Panc1 (cell line): ENCODE measurements around the gene CIC. TPM values are rescaled to one million over a fixed set of nuclear protein-coding genes. Genes with fewer than 3 reads are reported as not detected.

Source experiments
- total RNA-seq: library from RNA; stranded (reverse); gene quantifications from one replicate; pipeline ENCODE4 v1.2.1, GENCODE V29; 2021; ENCODE audit not compliant: unreplicated experiment

Gene CIC
- total RNA-seq, 1 experiment from 2014 or later = 67.4 TPM

Other genes with a start within 250 kb of the CIC start
- 0.62 TPM for gene GRIK5, start 199.0 kb upstream of the CIC start, total RNA-seq
- gene ZNF574, start 193.1 kb upstream of the CIC start, total RNA-seq = 15.7 TPM
- 0.10 TPM for gene POU2F2, start 136.8 kb upstream of the CIC start, total RNA-seq
- gene DEDD2, start 51.6 kb upstream of the CIC start, total RNA-seq = 13.2 TPM
- 10.5 TPM for gene ZNF526, start 48.9 kb upstream of the CIC start, total RNA-seq
- 46.0 TPM for gene GSK3A, start 26.6 kb upstream of the CIC start, total RNA-seq
- gene ERF, start 14.1 kb upstream of the CIC start, total RNA-seq = 85.7 TPM
- gene PRR19, start 32.9 kb downstream of the CIC start, total RNA-seq = 2.1 TPM
- 92.2 TPM for gene PAFAH1B3, start 33.4 kb downstream of the CIC start, total RNA-seq
- 3.0 TPM for gene TMEM145, start 44.1 kb downstream of the CIC start, total RNA-seq
- gene MEGF8, start 56.4 kb downstream of the CIC start, total RNA-seq = 14.2 TPM
- 4.6 TPM for gene CNFN, start 121.0 kb downstream of the CIC start, total RNA-seq
- gene LIPE, start 158.1 kb downstream of the CIC start, total RNA-seq = 3.4 TPM
- gene CXCL17, start 173.7 kb downstream of the CIC start, total RNA-seq = not detected